ENCODE measurements around the gene VWA1.

- TF ChIP-seq, protein P1, sequence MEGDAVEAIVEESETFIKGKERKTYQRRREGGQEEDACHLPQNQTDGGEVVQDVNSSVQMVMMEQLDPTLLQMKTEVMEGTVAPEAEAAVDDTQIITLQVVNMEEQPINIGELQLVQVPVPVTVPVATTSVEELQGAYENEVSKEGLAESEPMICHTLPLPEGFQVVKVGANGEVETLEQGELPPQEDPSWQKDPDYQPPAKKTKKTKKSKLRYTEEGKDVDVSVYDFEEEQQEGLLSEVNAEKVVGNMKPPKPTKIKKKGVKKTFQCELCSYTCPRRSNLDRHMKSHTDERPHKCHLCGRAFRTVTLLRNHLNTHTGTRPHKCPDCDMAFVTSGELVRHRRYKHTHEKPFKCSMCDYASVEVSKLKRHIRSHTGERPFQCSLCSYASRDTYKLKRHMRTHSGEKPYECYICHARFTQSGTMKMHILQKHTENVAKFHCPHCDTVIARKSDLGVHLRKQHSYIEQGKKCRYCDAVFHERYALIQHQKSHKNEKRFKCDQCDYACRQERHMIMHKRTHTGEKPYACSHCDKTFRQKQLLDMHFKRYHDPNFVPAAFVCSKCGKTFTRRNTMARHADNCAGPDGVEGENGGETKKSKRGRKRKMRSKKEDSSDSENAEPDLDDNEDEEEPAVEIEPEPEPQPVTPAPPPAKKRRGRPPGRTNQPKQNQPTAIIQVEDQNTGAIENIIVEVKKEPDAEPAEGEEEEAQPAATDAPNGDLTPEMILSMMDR (IDR thresholded peaks at IDR 0.05): no peak
- TF ChIP-seq POLR2AphosphoS5 (IDR thresholded peaks at IDR 0.05; ENCODE audit: low read depth, low read length): no peak
- no peak for TF ChIP-seq SIN3A (IDR thresholded peaks at IDR 0.05; ENCODE audit: borderline replicate concordance, insufficient read depth, low read depth, low read length)
- TF ChIP-seq, protein P2, sequence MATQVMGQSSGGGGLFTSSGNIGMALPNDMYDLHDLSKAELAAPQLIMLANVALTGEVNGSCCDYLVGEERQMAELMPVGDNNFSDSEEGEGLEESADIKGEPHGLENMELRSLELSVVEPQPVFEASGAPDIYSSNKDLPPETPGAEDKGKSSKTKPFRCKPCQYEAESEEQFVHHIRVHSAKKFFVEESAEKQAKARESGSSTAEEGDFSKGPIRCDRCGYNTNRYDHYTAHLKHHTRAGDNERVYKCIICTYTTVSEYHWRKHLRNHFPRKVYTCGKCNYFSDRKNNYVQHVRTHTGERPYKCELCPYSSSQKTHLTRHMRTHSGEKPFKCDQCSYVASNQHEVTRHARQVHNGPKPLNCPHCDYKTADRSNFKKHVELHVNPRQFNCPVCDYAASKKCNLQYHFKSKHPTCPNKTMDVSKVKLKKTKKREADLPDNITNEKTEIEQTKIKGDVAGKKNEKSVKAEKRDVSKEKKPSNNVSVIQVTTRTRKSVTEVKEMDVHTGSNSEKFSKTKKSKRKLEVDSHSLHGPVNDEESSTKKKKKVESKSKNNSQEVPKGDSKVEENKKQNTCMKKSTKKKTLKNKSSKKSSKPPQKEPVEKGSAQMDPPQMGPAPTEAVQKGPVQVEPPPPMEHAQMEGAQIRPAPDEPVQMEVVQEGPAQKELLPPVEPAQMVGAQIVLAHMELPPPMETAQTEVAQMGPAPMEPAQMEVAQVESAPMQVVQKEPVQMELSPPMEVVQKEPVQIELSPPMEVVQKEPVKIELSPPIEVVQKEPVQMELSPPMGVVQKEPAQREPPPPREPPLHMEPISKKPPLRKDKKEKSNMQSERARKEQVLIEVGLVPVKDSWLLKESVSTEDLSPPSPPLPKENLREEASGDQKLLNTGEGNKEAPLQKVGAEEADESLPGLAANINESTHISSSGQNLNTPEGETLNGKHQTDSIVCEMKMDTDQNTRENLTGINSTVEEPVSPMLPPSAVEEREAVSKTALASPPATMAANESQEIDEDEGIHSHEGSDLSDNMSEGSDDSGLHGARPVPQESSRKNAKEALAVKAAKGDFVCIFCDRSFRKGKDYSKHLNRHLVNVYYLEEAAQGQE (IDR thresholded peaks at IDR 0.05; ENCODE audit: insufficient read depth in 1 of 2, low read depth in 2 of 2, low read length in 1 of 2): no peak
- TF ChIP-seq TCF7L2 (IDR thresholded peaks at IDR 0.05; ENCODE audit: low read depth, low read length): no peak
Observed at GRCh38 chr1:1420654-1421141, 14.8 kb upstream of the VWA1 start.
